Hematopoietic multipotent progenitor cell treated with erythropoietin and hydrocortisone succinate and interleukin-3 and kit ligand, for 17 days (in vitro differentiated cells): ENCODE results near the gene GARIN5A.

ENCODE experiments used
- DNase-seq: peaks from one replicate; pipeline ENCODE4 v3.0.0-alpha.2; 2015; ENCODE audit warnings: low spot score

Gene GARIN5A

GRCh38 chr19:50508843-50509190 lies 32.2 kb upstream of the GARIN5A start:
- no peak for DNase-seq

DNA sequence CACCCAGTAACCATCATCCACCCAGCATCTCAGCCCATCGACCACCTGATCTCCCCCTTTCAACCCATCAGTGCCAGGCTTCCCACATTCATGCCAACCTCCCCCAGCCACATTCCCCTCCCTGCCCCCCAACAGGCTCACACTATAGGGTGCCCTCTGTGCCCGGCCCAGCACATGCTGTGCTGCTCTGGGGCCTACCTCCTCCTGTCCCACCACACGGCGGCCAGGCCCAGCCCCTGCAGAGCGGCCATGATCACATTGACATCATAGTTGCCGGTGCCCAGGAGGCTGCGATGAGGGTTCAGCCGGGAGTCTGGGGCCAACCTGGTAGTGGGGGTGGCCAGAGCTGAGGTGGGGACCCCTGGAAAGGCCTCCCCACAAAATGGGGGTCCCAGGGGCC lies 30.7 kb upstream of the GARIN5A start:
- no peak for DNase-seq

DNA sequence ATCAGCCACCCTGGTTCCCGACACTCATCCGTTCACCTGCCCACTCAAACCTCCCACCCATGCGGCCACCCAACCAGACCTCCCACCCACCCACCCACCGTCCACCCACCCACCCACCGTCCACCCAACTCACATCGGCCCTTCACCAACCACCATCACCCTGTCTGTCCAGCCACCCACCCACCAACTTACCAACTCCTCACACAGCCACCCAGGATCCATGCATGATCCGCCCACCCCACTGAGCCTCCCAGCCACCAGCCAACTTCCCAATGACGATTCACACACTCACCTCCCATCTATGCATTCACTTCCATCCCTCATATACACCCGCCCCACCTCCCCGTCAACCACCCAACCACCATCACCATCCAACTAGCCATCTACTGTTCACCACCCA lies 30.1 kb upstream of the GARIN5A start:
- no peak for DNase-seq

- DNase-seq: no peak
These were observed 29.4 kb upstream of the GARIN5A start for GRCh38 chr19:50505856-50506611.

DNA sequence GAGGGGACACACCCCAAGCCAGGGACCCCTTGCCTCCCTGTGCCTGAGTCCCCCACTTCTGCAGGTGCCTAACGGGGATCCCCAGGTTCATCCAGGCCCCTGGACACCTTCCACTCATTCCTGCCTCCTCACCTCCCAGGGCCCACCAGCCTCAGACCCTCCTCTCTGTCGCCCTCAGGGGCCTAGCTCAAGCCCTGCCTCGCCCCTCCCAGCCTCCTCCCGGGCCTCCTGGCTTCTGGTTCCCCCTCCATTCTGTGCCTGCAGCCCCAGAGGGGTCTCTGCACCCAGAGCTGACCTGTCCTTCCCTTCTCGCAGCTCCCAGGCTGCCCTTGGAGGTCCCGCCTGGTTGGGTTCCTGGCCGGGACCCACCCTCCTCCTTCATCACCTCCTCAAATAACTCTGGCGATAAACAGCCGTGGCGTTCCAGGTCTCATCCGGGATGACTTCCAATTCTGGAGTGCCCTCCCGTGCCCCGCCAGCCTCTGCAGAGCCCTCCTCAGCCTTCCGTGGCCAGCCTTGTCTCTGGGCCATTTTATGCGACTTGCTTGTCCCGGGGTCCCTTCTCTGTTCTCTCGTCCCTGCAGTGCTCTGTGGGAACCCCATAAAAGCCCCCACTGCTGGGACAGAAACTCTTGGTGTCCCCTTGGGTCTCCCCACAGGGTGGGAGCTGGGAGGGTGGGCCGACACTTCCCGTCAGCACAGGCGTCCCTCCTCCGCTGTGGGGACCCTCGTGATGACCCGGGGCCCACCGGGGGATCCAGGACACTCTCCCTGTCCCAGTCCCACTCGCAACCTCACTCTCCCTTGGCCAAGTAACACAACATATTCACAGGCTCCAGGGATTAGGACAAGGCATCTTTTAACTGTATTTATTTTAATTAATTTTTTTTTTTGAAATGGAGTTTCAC lies 25.2 kb upstream of the GARIN5A start:
- no peak for DNase-seq

GRCh38 chr19:50501186-50501567 lies 24.5 kb upstream of the GARIN5A start:
- DNase-seq: no peak

DNA sequence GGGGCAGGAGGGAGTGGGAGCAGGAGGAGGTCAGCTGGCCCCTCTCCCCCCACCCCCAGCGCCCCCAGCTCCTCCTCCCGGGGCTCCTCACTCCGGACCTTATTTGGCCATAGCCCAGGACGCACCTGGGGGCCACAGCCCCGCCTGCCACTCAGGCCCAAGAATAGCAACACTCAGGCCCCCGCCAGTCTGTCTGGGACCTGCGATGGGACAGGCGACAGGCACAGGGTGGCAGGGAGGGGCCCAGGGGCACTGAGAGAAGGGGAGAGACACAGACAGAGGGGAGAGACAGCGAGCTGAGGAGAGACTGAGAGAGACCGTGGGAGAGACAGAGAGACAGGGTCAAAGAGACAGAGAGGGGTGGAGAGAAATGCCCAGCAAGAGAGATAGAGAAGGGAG lies 24.1 kb upstream of the GARIN5A start:
- no peak for DNase-seq

DNA sequence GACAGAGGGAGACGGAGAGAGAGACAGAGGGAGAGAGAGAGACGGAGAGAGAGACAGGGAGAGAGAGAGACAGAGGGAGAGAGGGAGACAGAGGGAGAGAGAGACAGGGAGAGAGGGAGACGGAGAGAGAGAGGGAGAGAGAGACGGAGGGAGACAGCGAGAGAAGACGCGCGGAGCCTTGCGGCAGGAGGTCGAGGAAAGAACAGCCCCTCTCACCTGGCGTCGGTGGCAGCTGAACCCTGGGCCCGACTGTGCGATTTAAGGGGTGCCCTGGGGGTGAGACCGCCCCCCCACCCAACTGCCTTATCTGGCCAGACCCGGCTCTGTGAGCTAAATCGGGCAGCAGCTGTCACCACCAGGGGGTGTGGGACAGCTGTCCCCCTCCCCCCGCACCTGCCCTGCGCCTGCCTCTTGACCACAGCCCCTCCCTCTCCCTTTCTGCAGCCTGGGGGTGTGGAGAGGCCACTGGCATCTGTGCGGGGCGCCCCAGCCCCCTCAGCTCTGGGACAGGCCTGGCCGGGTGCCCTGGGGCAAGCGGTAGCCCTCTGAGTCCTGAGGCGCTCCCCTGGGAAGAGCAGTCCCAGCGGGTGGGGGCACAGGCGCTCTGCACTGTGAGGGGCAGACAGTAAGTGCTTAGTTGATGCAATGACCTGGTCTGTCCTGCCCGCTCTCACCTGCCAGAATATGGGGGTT lies 23.6 kb upstream of the GARIN5A start:
- no peak for DNase-seq

DNA sequence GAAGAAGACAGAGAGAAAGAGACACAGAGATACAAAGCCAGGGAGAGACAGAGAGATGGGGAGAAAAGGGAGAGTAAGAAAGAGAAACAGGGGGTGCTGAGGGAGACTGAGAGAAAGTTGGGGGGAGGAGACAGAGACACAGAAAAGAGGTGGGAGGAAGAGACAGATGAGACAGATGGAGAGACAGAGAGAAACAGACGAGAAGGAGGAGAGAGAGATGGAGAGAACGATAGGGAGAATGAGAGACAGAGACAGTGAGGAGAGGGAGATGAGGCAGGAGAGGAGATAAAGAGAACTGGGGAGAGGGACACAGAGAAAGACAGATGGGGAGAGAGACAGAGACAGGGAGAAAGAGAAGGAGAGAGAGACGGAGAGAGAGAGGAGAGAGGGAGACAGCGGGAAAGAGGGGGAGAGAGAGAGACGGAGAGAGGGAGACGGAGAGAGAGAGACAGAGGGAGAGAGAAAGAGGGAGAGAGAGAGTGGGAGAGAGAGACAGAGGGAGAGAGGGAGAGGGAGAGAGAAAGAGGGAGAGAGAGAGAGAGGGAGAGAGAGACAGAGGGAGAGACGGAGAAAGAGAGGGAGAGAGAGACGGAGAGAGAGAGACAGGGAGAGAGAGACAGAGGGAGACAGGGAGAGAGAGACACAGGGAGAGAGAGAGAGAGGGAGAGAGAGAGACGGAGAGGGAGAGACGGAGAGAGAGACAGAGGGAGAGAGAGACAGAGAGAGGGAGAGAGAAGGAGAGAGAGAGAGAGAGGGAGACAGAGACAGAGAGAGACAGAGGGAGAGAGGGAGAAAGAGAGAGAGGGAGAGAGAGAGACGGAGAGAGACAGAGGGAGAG lies 21.8 kb upstream of the GARIN5A start:
- no peak for DNase-seq

DNA sequence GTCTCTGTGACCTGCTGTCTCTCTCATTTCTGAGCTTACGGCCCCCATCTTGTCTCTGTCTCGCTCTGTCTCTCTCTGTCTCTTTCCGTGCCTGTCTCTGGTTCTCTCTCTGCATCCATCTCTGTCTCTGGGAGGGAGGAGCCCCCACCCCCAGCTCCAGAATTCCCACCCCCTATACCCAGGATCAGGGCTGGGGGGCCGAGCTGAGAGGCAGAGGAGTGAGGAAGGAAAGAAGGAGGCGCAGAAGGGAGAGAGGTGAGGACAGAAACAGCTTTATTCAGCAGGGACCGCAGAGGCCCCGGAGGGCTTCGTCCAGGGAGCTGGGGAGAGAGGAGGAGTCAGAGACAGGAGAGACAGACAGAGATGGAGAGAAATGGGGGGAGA lies 20.4 kb upstream of the GARIN5A start:
- no peak for DNase-seq

GRCh38 chr19:50496189-50497021 lies 19.8 kb upstream of the GARIN5A start:
- no peak for DNase-seq

- DNase-seq: no peak
These were observed 18.4 kb upstream of the GARIN5A start for GRCh38 chr19:50495020-50495531.

DNA sequence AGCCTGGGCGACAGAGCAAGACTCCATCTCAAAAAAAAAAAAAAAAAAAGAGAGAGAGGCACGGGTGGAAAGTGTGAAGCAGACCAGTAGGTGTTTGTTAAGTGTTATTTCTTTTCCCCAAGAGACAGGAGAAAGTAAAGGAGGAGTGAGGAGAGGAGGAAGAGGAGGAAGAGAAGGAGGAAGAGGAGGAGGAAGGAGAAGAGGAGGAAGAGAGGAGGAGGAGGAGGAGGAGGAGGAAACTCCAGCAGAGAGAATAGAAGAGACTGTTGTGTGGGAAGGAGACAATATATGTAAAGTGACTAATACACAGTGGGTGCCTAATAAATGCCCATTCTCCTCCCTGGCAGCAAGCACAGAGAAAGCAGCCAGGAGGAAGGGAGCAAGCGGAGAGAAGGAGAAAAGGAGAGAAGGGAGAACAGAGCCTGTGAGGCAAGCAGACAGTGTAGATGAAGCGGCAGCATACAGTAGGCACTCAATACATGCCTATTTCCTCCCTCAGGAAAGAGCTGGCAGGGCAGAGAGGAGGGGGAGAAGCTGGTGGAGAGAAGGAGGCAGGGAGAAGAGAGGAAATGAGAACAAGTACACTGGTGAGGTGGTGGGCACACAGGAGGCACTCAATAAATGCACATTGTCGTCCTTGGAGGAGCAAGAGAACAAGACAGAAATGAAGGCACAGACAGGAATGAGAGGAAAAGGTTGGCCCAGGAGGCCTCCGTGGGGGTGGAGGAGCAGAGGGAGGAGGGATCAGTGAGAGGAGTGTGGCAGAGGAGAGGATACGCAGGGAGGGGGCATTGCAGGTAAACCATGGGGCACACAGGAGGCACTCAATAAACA lies 17.8 kb upstream of the GARIN5A start:
- no peak for DNase-seq

DNA sequence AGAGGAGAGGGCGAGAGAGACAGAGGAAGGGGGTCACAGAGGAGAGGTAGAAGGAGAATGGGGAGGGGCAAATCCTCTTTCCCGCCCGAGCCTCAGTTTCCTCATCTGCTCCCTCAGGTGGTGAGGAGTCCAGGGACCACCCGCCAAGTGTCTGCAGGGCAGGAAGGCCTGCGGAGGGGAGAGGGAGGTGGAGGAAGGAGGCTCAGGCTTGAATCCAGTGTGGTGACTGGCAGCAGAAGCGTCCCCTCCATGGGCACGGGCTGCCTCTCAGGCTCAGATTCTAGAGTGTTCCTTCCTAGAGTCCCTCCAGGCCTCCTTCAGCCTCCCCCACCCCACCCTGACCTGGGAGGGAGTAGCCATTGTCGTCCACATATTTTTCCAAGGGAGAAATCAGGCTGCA lies 16.5 kb upstream of the GARIN5A start:
- DNase-seq: no peak

DNA sequence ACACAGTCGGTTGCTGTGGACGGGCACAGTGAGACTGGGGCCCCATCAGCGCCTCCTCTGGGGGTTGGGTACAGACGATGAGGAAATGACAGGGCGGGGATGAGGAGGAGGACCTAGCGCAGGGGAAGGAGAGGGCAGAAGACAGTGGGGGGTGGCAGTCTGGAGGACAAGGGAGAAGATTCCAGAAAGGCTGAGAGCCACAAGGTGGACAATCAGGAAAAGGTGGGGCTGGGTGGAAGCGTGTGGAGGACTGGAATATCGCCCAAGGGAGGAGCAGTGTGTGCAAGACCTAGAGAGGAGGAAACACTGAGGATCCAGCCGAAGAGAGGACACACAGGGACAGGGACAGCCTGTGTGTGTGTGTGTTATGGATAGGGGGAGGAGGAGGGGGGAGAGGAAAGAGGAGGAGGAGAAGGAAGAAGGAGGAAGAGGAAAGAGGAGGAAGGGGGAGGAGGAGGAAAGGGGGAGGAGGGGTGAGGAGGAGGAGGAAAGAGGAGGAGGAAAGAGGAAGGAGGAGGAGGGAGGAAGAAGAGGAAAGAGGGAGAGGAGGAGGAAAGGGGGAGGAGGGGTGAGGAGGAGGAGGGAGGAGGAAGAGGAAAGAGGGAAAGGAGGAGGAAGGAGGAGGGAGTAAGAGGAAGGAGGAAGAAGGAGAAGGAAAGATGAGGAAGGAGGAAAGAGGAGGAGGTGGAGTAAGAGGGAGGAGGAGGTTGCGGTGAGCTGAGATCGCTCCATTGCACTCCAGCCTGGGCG lies 15.8 kb upstream of the GARIN5A start:
- no peak for DNase-seq

- DNase-seq: no peak
These were observed 14.4 kb upstream of the GARIN5A start for GRCh38 chr19:50490991-50491472.

GRCh38 chr19:50490411-50490811 lies 13.8 kb upstream of the GARIN5A start:
- no peak for DNase-seq

DNA sequence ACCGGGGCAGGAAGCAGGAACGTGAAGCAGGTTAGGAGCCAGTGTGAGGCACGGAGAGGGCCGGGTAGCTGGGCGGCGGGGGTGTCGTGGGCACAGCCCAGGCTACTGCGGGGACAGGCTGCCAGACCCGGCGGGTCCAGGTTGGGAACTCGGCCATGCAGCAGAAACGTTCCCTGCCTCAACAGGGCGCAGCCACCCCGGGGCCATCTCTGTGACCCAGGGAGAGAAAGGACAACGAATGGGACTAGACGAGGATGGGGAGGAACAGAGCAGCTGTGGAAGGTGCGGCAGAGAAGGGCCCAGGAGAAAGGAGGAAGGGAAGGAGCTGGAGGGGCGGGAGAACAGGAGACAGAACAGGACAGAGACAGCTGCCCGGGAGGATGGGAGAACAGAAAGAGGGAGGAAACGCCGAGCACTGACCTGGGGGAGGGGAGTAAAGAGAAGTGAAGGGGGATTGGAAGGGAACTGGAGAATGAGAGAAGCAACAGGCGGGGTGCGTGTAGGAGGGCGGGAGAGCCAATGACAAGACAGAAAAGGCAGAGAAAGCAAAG lies 12.9 kb upstream of the GARIN5A start:
- no peak for DNase-seq
